Right renal cortex interstitium (tissue), 3 donors: ENCODE measurements around the gene TMEM234. TPM values are rescaled to one million over a fixed set of nuclear protein-coding genes. Genes with fewer than 3 reads are reported as not detected.

Experiments
- DNase-seq, 3 donors: peaks; one replicate each; pipeline ENCODE4 v3.0.0-alpha.2; 2013; ENCODE audit warnings: low read depth in 3 of 3, low spot score in 2 of 3
- polyA plus RNA-seq, 3 donors: library from polyadenylated mRNA; unstranded; fragments of 120-200 nt; gene quantifications; one replicate each; pipeline ENCODE4 v1.2.1, GENCODE V29; 2013; ENCODE audit not compliant: insufficient read length in 3 of 3

Gene TMEM234
- polyA plus RNA-seq, 3 donors = 21.1 to 27.3 (median 23.6) TPM

DNA sequence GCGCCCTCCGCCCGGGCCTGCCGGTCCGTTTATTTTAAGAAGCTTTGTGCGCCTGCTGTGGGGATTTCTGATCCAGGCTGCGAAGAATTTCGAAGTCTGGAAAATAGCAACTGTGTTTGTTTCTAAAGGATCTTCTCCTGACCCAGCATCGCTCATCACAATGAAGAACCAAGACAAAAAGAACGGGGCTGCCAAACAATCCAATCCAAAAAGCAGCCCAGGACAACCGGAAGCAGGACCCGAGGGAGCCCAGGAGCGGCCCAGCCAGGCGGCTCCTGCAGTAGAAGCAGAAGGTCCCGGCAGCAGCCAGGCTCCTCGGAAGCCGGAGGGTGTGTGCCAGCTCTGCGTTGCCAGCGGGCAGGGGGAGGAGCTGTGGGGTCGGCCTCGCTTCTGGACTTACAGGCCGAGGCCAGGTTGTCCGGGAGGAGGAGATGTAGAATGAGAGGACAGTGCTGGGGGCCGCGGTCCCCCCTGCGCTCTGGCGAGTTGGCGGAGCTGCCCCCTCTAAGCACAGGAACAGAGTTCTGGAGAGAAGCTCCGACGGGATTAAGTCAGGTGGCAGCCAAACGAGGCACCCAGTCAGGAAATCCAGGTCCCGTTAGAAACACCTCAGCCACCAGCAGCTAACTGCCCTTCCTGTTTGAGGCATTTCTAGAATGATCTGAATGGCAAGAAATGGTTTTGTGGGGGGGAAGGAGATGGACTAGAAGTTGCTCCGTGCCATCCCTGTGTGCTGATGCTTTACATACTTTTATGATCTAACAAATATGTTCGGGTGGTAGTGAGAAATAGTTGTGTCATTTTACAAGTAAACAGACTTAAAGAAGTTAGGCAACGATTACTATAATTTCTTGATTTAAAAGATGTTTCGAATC is 41.7 kb downstream of the TMEM234 start:
- DNase-seq = no peak

DNA sequence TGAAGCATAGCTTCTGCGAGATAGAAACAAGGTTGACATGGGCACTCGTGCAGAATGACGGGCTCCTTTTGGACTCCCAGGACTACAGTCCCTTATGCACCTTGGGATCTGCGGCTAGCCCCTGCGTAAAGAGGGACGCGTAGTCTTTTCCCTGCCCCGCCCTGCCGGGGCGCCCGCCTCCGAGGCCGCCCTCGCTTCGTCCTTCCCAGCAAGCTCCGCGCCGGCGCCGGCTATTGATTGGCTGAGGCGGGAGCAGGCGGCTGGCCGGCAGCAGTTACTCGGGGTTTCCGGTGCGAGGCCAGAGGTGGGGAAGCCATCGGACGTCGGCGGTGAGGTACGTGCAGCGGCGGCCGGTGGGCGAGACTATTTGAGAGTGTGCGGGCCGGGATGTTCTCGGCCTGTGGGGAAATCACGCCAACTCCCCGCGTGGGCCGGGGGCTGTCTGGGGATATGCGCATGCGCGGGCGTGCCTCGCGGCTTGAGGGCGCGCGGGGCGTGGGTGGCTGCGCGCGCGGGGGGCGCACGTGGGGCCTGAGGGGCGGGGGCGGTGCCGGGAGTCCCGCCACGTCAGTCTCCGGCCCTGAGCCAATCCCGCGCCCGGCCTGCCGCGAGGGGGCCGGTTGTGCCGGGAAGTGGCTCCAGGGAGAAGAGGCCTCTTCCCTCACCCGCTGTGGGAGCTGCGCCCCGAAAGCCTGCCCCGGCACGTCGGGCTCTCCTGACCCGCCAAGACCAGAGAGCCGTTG is 42.5 kb downstream of the TMEM234 start, which contains the start of gene TXLNA:
TXLNA (plus strand) TSS at position 233 of the 743 bp plus-strand sequence. CDS start 671 bp downstream, outside the sequence.
- DNase-seq = peak in 2 of 3 donors; percentile 78 to 87

DNA sequence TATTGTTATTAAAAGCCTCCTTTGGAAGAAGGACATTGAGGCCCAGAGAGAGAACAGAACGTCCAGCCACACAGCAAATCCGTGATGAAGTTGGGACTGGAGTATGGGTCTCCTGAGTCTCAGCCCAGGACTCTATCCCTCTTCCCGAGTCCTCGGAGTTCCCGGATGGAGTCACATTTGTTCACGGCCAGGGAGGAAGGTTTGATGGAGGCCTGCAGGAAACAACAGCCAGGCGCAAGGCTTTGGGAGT is 43.0 kb downstream of the TMEM234 start:
- DNase-seq = no peak

DNA sequence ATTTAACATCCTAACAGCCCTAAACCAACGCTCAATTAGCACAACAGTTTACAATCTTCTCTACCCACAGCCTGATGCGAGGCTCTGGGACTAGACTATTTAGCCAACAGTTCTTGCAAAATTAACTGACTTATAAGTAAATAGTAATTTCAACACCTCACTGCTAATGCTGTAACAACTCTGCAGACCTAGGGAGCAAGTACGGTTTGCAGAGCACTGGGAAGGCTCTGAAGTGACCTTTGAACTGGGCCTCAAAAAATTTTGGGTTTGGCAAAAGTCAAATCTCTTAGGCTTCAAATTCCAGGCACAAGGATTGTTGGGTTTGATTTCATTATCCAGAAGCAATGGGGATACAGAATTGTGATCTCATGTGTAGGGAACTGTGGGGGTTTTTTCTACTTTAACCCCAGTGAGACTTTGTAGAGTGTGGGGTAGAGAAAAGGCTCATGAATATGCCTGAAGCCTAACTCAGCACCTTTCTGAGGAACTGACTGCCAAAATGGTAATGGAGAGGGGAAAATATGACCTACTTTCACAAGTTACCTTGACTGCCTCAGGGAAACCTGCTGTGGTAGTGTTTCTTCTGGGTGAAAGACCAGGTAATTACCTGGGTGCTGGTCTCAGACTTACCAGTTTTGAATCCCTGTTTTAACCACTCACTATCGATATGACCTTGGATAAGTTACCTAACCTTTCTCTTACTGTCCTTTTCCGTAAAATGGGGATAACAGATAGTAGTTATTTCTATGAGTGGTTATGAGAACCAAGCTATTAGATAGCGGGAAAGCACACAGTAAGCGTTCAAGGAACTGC is 43.6 kb downstream of the TMEM234 start:
- no peak for DNase-seq

DNA sequence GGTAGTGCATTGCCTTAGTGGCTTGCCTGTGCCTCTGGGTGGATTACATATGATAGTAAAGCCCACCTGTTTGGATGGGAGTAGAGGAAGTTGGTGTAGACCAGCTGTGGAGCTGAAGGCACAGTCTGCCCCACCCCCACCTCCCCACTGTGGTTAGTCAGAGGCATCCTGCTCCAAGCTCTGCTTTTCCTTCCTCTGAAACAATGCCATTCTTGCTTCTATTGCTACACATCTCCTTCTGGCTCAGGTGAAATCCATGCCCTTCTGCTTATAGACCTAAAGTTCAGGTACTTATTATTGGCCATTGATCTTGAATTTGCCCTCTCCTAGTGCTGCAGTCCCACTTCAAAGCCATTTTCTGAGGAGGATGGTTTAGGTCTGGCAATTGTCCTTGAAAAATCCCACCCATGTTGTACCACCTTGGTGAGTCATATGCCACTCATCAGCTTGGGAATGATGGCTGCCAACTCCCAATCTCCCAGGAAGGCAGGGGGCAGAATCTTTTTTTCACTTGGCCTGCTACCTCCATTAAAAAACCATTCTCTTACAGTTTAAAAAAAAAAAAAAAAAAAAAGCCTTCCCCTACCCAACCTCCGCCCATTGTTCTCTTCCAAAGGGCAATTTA is 49.4 kb downstream of the TMEM234 start:
- no peak for DNase-seq

DNA sequence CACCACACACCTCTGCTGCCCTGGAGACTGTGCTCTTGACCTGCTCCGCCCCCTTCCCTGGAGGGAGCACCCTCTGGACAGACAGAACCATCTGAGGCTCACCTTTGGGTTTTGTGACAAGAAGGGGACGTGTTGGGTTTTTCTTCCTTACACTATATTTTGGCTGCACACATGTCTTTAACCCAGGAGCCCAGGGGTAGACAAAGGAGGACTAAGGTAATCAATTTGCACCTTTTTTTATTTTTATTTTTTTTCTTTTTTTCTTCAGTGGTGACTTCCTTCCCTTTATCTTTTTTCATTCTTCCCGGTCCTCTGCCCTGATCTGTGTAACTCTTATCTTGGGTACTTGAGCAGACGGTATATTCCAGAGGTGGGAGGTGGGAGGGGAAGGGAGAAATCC is 51.2 kb downstream of the TMEM234 start:
- no peak for DNase-seq

Other genes starting within 250 kb of the TMEM234 start
- gene KHDRBS1, start 208.5 kb downstream of the TMEM234 start, polyA plus RNA-seq = 100 to 1,000 TPM; 244 to 280 (median 259) TPM
- gene TMEM39B, start 149.4 kb downstream of the TMEM234 start, polyA plus RNA-seq = 10 to 100 TPM; 17.1 to 18.2 (median 18.0) TPM
- gene KPNA6, start 114.3 kb downstream of the TMEM234 start, polyA plus RNA-seq = 10 to 100 TPM; 32.2 to 38.2 (median 33.0) TPM
- 10 to 100 TPM; 44.8 to 45.2 (median 44.9) TPM for gene TXLNA, start 42.7 kb downstream of the TMEM234 start, polyA plus RNA-seq
- 10 to 100 TPM; 19.2 to 22.1 (median 21.8) TPM for gene CCDC28B, start 21.8 kb downstream of the TMEM234 start, polyA plus RNA-seq
- gene IQCC, start 16.7 kb downstream of the TMEM234 start, polyA plus RNA-seq = 1 to 10 TPM; 6.8 to 7.2 (median 7.2) TPM
- gene DCDC2B, start 13.3 kb downstream of the TMEM234 start, polyA plus RNA-seq = under 1 TPM; 0.37 to 0.74 (median 0.62) TPM
- 100 to 1,000 TPM; 177 to 208 (median 192) TPM for gene EIF3I, start 54 bp upstream of the TMEM234 start, polyA plus RNA-seq
- 1 to 10 TPM; 7.1 to 10.0 (median 8.7) TPM for gene FAM167B, start 24.9 kb upstream of the TMEM234 start, polyA plus RNA-seq
- gene LCK, start 28.9 kb upstream of the TMEM234 start, polyA plus RNA-seq = 1 to 10 TPM; 4.5 to 6.3 (median 5.2) TPM
- 100 to 1,000 TPM; 173 to 203 (median 193) TPM for gene HDAC1, start 69.7 kb upstream of the TMEM234 start, polyA plus RNA-seq
- gene MARCKSL1, start 113.9 kb upstream of the TMEM234 start, polyA plus RNA-seq = 100 to 1,000 TPM; 391 to 445 (median 436) TPM
- gene FAM229A, start 140.1 kb upstream of the TMEM234 start, polyA plus RNA-seq = 1 to 10 TPM; 3.0 to 4.3 (median 4.1) TPM
- 1 to 10 TPM; 1.2 to 2.1 (median 1.3) TPM for gene TSSK3, start 140.2 kb upstream of the TMEM234 start, polyA plus RNA-seq
- 10 to 100 TPM; 58.8 to 60.3 (median 59.5) TPM for gene BSDC1, start 172.1 kb upstream of the TMEM234 start, polyA plus RNA-seq
- 1 to 10 TPM in 1 of 3 donors, under 1 TPM in 2; 0.89 to 1.1 (median 1.00) TPM for gene ZBTB8B, start 242.7 kb upstream of the TMEM234 start, polyA plus RNA-seq